K562 (cell line): ENCODE results near the gene DYRK1A. TPM values are rescaled to one million over a fixed set of nuclear protein-coding genes. Genes with fewer than 3 reads are reported as not detected.
A peak's percentile ranks its signal among the peaks of the same experiment; 100 is the strongest.

Experiments
- ATAC-seq: fragments of 200-7000 bp; cut with Tn5 transposase; 3 replicates; pipeline ENCODE4 v1.9.1; 2020; ENCODE audit warnings: moderate library complexity
- BruUV-seq: library from RNA; stranded (reverse); fragments of 400-500 nt; replicated peaks from 2 replicates; lab custom pipeline; 2021; lab: Mats Ljungman, UMichigan
- CTCF ChIA-PET: fragments of 300-600 bp; formaldehyde crosslinking; extraction: SDS; loops from one replicate; lab custom pipeline; 2021; ENCODE audit warnings: low intra/inter-chr PET ratio; lab: Yijun Ruan, JAX
- POLR2A ChIA-PET: fragments of 300-600, 350-650 bp; sonication (Branson Sonifier 250); formaldehyde crosslinking; extraction: SDS; loops from one replicate; lab custom pipeline; 2021; ENCODE audit warnings: antibody characterized with exemption, inconsistent platforms; lab: Yijun Ruan, JAX
- DNase-seq, 4 experiments: peaks; one replicate each; pipeline versions ENCODE4 v3.0.0 to v3.0.0-alpha.2; 2011 to 2018; ENCODE audit warnings: low spot score in 3 of 4, mixed read lengths in 3 of 4; ENCODE audit errors: extremely low read depth in 1 of 4
- FAIRE-seq: peaks from 2 replicates; lab custom pipeline; 2011; peaks lifted over from hg19 to GRCh38; lab: Jason Lieb, UNC
- H2AFZ ChIP-seq: 2 replicates; pipeline ENCODE4 v1.6.0; 2011; ENCODE audit warnings: low read depth, low read length, control low read depth, inconsistent platforms
- H3K27ac ChIP-seq: fragments of 200-600 bp; 3 replicates; pipeline ENCODE4 v1.8.0; 2011; ENCODE audit warnings: low read depth, mild to moderate bottlenecking, control low read depth, inconsistent platforms, low read length, moderate library complexity, mixed read lengths; ENCODE audit errors: extremely low read depth
- H3K27me3 ChIP-seq, 2 experiments: fragments of 300-600 bp in 1 of 2; 2 replicates in 1 of 2; 3 replicates in 1 of 2; pipeline versions ENCODE4 v1.6.0 to v1.8.0; 2011; ENCODE audit warnings: inconsistent platforms in 2 of 2, low read length in 2 of 2, mild to moderate bottlenecking in 1 of 2, mixed read lengths in 1 of 2, moderate library complexity in 1 of 2; ENCODE audit not compliant: control insufficient read depth in 2 of 2, insufficient read depth in 2 of 2
- H3K36me3 ChIP-seq: fragments of 300-600 bp; 3 replicates; pipeline ENCODE4 v1.8.0; 2011; ENCODE audit warnings: mild to moderate bottlenecking, low read length, inconsistent platforms; ENCODE audit not compliant: control insufficient read depth, insufficient read depth
- H3K4me1 ChIP-seq, 2 experiments: fragments of 200-600 bp in 1 of 2; replicated peaks in 1 of 2; 2 replicates in 1 of 2; 3 replicates in 1 of 2; pipeline versions ENCODE4 v1.5.1 to v1.8.0; 2011; ENCODE audit warnings: inconsistent platforms in 2 of 2, low read length in 2 of 2, mild to moderate bottlenecking in 1 of 2, mixed read lengths in 1 of 2, moderate library complexity in 1 of 2; ENCODE audit not compliant: control insufficient read depth in 2 of 2, insufficient read depth in 2 of 2
- H3K4me2 ChIP-seq: 2 replicates; pipeline ENCODE4 v1.6.1; 2011; ENCODE audit warnings: low read length, control low read depth, inconsistent platforms, mixed read lengths; ENCODE audit not compliant: insufficient read depth
- H3K4me3 ChIP-seq: fragments of 200-600 bp; sonication (generic), shearing (Covaris generic); 2 replicates; pipeline ENCODE4 v1.5.1; 2016; ENCODE audit warnings: control low read depth, inconsistent platforms
- H3K79me2 ChIP-seq: fragments of 200-600 bp; 3 replicates; pipeline ENCODE4 v1.8.0; 2011; ENCODE audit warnings: low read length, inconsistent platforms; ENCODE audit not compliant: control insufficient read depth, insufficient read depth
- H3K9ac ChIP-seq, 2 experiments: 2 replicates each; pipeline versions ENCODE4 v1.6.0 to v1.6.1; 2011; ENCODE audit warnings: low read depth in 2 of 2, low read length in 2 of 2, control low read depth in 1 of 2, inconsistent platforms in 1 of 2, mild to moderate bottlenecking in 1 of 2, mixed read lengths in 1 of 2; ENCODE audit not compliant: insufficient read depth in 1 of 2
- H3K9me1 ChIP-seq: one replicate; pipeline ENCODE4 v1.6.0; 2011; ENCODE audit warnings: inconsistent platforms, mild to moderate bottlenecking, low read length, moderate library complexity; ENCODE audit not compliant: control insufficient read depth, insufficient read depth
- H3K9me3 ChIP-seq: replicated peaks from 2 replicates; pipeline ENCODE4 v1.5.1; 2011; ENCODE audit warnings: low read depth, low read length, inconsistent platforms; ENCODE audit not compliant: control insufficient read depth, insufficient read depth
- H4K20me1 ChIP-seq: replicated peaks from 2 replicates; pipeline ENCODE4 v1.6.1; 2011; ENCODE audit warnings: low read length, inconsistent platforms, mixed read lengths; ENCODE audit not compliant: control insufficient read depth, insufficient read depth
- CTCFL ChIP-seq: IDR thresholded peaks from 2 replicates; pipeline ENCODE4 v1.6.1; 2011; ENCODE audit warnings: borderline replicate concordance, low read depth, mild to moderate bottlenecking, moderate library complexity, low read length; ENCODE audit not compliant: insufficient read depth, poor library complexity, severe bottlenecking
- ZBTB33 ChIP-seq: sonication (generic); formaldehyde crosslinking; IDR thresholded peaks from 2 replicates; pipeline ENCODE4 v1.8.1; 2023; ENCODE audit warnings: mild to moderate bottlenecking, missing genetic modification reagents
- WGBS: fragments of 100-300 bp; shearing (Covaris generic); methylation state at CpG from one replicate; pipeline ENCODE4 v1.1.6; 2016; ENCODE audit warnings: low coverage, mixed read lengths; ENCODE audit not compliant: insufficient coverage; ENCODE audit errors: missing lambda C conversion rate; 5-methylcytosine and 5-hydroxymethylcytosine counted together
- in situ Hi-C: fragments of 300-500 bp; cut with MboI; formaldehyde crosslinking; loops from 4 replicates; pipeline ENCODE4 v1.15.0; 2018; ENCODE audit warnings: inconsistent platforms, mixed read lengths
- intact Hi-C: fragments of 100-400 bp; cut with micrococcal nuclease; formaldehyde crosslinking; loops from 2 replicates; pipeline ENCODE4 v1.14.2; 2022
- polyA plus RNA-seq, 8 experiments: library from polyadenylated mRNA; depleted of rRNA in 4 of 8; stranded (reverse) in 5 of 8; unstranded in 3 of 8; fragments of >200 nt; fragmentation: Nextera tagmentation in 2 of 8; fragmentation: Illumina TruSeq in 1 of 8; extraction: Ambion mirVana in 2 of 8; extraction: Trizol in 1 of 8; gene quantifications; 2 replicates each; pipeline versions ENCODE4 v1.2.1 to v1.2.3, GENCODE V29; 2011 to 2014; ENCODE audit warnings: inconsistent platforms in 1 of 8, missing spikeins in 1 of 8
- total RNA-seq, 7 experiments: library from RNA; depleted of rRNA in 6 of 7; stranded (reverse); fragments of >200 nt in 6 of 7; fragmentation: Illumina TruSeq in 2 of 7; extraction: Trizol in 2 of 7; gene quantifications; 2 replicates each; pipeline versions ENCODE4 v1.2.1 to v1.2.3, GENCODE V29; 2011 to 2021; ENCODE audit warnings: low replicate concordance in 1 of 7
- TF ChIP-seq, protein P1 (sequence below): fragments of 450-650 bp; IDR thresholded peaks from 2 replicates; pipeline ENCODE4 v1.6.1; 2016; ENCODE audit warnings: mild to moderate bottlenecking, moderate library complexity

Gene DYRK1A
- total and polyA plus RNA-seq, 9 of the 15 experiments (the other 6 are each of a cell fraction or from before 2014, with no cell fraction given) = 3.7 to 64.8 (median 42.3) TPM

- 68% methylated on average over 22 of the region's 22 CpGs for WGBS
- CTCF ChIA-PET = no interaction called here
- H3K36me3 ChIP-seq = no peaks in the 10 kb centered on the region
- ATAC-seq (no peak), DNase-seq (no peak), FAIRE-seq (no peak)
- peak overlapping the region; percentile 61 for H2AFZ ChIP-seq
- no peaks in the 10 kb centered on the region for H3K9me3 ChIP-seq
- POLR2A ChIA-PET = interaction anchor here (0.6 to 1.1 kb wide), 4 partner anchors 8 to 134 kb away, joined by 3 to 4 read pairs (median 3); no protein-coding TSS in a partner anchor
- H3K9me1 ChIP-seq = no peaks in the 10 kb centered on the region
- no peaks in the 10 kb centered on the region for H4K20me1 ChIP-seq
- peaks cover 20 to 38% of the 10 kb centered on the region in 2 experiments for H3K4me1 ChIP-seq
- no peaks in the 10 kb centered on the region for H3K79me2 ChIP-seq
- H3K4me3 ChIP-seq = no peak overlapping the region
- no TSS peak for BruUV-seq
- intact Hi-C loops = no loop called here
- H3K9ac ChIP-seq = peak overlapping the region in 1 of 2 experiments; percentile 65; a peak in 1 of 4 replicates
- H3K27me3 ChIP-seq = no peaks in the 10 kb centered on the region
- no peak overlapping the region for H3K27ac ChIP-seq
- peak overlapping the region; percentile 28; the same call in 1 of the 2 replicates for H3K4me2 ChIP-seq
- in situ Hi-C loops = no loop called here
- TF ChIP-seq CTCFL (peak; percentile 66), ZBTB33 (CRISPR knock-in tag) (peak; percentile 80)
- TF ChIP-seq, protein P1, sequence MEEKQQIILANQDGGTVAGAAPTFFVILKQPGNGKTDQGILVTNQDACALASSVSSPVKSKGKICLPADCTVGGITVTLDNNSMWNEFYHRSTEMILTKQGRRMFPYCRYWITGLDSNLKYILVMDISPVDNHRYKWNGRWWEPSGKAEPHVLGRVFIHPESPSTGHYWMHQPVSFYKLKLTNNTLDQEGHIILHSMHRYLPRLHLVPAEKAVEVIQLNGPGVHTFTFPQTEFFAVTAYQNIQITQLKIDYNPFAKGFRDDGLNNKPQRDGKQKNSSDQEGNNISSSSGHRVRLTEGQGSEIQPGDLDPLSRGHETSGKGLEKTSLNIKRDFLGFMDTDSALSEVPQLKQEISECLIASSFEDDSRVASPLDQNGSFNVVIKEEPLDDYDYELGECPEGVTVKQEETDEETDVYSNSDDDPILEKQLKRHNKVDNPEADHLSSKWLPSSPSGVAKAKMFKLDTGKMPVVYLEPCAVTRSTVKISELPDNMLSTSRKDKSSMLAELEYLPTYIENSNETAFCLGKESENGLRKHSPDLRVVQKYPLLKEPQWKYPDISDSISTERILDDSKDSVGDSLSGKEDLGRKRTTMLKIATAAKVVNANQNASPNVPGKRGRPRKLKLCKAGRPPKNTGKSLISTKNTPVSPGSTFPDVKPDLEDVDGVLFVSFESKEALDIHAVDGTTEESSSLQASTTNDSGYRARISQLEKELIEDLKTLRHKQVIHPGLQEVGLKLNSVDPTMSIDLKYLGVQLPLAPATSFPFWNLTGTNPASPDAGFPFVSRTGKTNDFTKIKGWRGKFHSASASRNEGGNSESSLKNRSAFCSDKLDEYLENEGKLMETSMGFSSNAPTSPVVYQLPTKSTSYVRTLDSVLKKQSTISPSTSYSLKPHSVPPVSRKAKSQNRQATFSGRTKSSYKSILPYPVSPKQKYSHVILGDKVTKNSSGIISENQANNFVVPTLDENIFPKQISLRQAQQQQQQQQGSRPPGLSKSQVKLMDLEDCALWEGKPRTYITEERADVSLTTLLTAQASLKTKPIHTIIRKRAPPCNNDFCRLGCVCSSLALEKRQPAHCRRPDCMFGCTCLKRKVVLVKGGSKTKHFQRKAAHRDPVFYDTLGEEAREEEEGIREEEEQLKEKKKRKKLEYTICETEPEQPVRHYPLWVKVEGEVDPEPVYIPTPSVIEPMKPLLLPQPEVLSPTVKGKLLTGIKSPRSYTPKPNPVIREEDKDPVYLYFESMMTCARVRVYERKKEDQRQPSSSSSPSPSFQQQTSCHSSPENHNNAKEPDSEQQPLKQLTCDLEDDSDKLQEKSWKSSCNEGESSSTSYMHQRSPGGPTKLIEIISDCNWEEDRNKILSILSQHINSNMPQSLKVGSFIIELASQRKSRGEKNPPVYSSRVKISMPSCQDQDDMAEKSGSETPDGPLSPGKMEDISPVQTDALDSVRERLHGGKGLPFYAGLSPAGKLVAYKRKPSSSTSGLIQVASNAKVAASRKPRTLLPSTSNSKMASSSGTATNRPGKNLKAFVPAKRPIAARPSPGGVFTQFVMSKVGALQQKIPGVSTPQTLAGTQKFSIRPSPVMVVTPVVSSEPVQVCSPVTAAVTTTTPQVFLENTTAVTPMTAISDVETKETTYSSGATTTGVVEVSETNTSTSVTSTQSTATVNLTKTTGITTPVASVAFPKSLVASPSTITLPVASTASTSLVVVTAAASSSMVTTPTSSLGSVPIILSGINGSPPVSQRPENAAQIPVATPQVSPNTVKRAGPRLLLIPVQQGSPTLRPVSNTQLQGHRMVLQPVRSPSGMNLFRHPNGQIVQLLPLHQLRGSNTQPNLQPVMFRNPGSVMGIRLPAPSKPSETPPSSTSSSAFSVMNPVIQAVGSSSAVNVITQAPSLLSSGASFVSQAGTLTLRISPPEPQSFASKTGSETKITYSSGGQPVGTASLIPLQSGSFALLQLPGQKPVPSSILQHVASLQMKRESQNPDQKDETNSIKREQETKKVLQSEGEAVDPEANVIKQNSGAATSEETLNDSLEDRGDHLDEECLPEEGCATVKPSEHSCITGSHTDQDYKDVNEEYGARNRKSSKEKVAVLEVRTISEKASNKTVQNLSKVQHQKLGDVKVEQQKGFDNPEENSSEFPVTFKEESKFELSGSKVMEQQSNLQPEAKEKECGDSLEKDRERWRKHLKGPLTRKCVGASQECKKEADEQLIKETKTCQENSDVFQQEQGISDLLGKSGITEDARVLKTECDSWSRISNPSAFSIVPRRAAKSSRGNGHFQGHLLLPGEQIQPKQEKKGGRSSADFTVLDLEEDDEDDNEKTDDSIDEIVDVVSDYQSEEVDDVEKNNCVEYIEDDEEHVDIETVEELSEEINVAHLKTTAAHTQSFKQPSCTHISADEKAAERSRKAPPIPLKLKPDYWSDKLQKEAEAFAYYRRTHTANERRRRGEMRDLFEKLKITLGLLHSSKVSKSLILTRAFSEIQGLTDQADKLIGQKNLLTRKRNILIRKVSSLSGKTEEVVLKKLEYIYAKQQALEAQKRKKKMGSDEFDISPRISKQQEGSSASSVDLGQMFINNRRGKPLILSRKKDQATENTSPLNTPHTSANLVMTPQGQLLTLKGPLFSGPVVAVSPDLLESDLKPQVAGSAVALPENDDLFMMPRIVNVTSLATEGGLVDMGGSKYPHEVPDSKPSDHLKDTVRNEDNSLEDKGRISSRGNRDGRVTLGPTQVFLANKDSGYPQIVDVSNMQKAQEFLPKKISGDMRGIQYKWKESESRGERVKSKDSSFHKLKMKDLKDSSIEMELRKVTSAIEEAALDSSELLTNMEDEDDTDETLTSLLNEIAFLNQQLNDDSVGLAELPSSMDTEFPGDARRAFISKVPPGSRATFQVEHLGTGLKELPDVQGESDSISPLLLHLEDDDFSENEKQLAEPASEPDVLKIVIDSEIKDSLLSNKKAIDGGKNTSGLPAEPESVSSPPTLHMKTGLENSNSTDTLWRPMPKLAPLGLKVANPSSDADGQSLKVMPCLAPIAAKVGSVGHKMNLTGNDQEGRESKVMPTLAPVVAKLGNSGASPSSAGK = peak; percentile 20; the same call in 1 of the 2 replicates
Observed at GRCh38 chr21:37546299-37546908, 179.8 kb downstream of the DYRK1A start.
